MM.1S (cell line): ENCODE data around the gene ETV3.

ENCODE experiments used
- CTCF ChIP-seq: fragments of 300-600 bp; sonication (generic); IDR thresholded peaks from 2 replicates; pipeline ENCODE4 v1.5.1; 2016; ENCODE audit warnings: antibody characterized with exemption, low read length, mixed read lengths
- EZH2 ChIP-seq: fragments of 300-600 bp; sonication (generic); optimal IDR thresholded peaks from 2 replicates; pipeline ENCODE3; 2017; ENCODE audit warnings: low read depth, mild to moderate bottlenecking, antibody characterized with exemption, low read length, mixed read lengths

GRCh38 chr1:157115429-157115838, 22.8 kb downstream of the ETV3 start:
- TF ChIP-seq CTCF (no peak), EZH2 (no peak)
